NCI-H82 (cell line): Measurements from ENCODE around the gene ITM2A.

Source experiments
- DNase-seq: peaks from one replicate; lab custom pipeline; 2025; lab: John Stamatoyannopoulos, UW

Gene ITM2A

GRCh38 chrX:79366873-79367749 is at the start of gene ITM2A:
Gene ITM2A, minus strand, starts transcription at chrX:79367334. Its CDS starts 119 bp downstream, at chrX:79367215.
- DNase-seq = peak; percentile 7

GRCh38 chrX:79415056-79415455 is 47.9 kb upstream of the ITM2A start:
- no peak for DNase-seq

GRCh38 chrX:79413963-79414362 is 46.8 kb upstream of the ITM2A start:
- no peak for DNase-seq

- peak; percentile 7 for DNase-seq
Measured at GRCh38 chrX:79412972-79413371, 45.8 kb upstream of the ITM2A start.

- DNase-seq = no peak
Measured at GRCh38 chrX:79412166-79412565, 45.0 kb upstream of the ITM2A start.

GRCh38 chrX:79409657-79410056 is 42.5 kb upstream of the ITM2A start:
- DNase-seq = no peak

GRCh38 chrX:79408623-79409322 is 41.6 kb upstream of the ITM2A start:
- DNase-seq = no peak

GRCh38 chrX:79400623-79401022 is 33.5 kb upstream of the ITM2A start:
- no peak for DNase-seq

GRCh38 chrX:79375340-79375739 is 8.2 kb upstream of the ITM2A start:
- no peak for DNase-seq

- DNase-seq = no peak
Measured at GRCh38 chrX:79371640-79372039, 4.5 kb upstream of the ITM2A start.

GRCh38 chrX:79371101-79371500 is 4.0 kb upstream of the ITM2A start:
- no peak for DNase-seq

- no peak for DNase-seq
Measured at GRCh38 chrX:79369871-79370270, 2.7 kb upstream of the ITM2A start.

GRCh38 chrX:79368441-79368840 is 1.3 kb upstream of the ITM2A start:
- no peak for DNase-seq

GRCh38 chrX:79367907-79368306 is 773 bp upstream of the ITM2A start:
- no peak for DNase-seq

GRCh38 chrX:79366556-79366872 is 620 bp downstream of the ITM2A start:
- no peak for DNase-seq

GRCh38 chrX:79365591-79365990 is 1.5 kb downstream of the ITM2A start:
- DNase-seq = no peak

GRCh38 chrX:79364306-79364705 is 2.8 kb downstream of the ITM2A start:
- DNase-seq = no peak

GRCh38 chrX:79361192-79361870 is 5.8 kb downstream of the ITM2A start:
- DNase-seq = no peak

GRCh38 chrX:79336869-79337815 is 30.0 kb downstream of the ITM2A start:
- no peak for DNase-seq

- no peak for DNase-seq
Measured at GRCh38 chrX:79330022-79330421, 37.1 kb downstream of the ITM2A start.

- DNase-seq = peak; percentile 0
Measured at GRCh38 chrX:79325263-79325958, 41.7 kb downstream of the ITM2A start.
